Astrocyte (in vitro differentiated cells and primary cell): ENCODE measurements around the gene PADI3. TPM values are rescaled to one million over a fixed set of nuclear protein-coding genes. Genes with fewer than 3 reads are reported as not detected.
"Not testable (repeated sequence)": the region's sequence is repeated elsewhere in the genome, so short reads cannot be mapped to it uniquely, and the experiment has no call there.

Experiments
- DNase-seq: peaks from one replicate; pipeline ENCODE4 v3.0.0-alpha.2; 2010; ENCODE audit warnings: low read depth
- FAIRE-seq: peaks from 2 replicates; lab custom pipeline; 2011; peaks lifted over from hg19 to GRCh38; lab: Jason Lieb, UNC
- H2AFZ ChIP-seq: 2 replicates; pipeline ENCODE4 v1.6.0; 2012; ENCODE audit warnings: low read depth, low read length, inconsistent platforms
- H3K27ac ChIP-seq: 2 replicates; pipeline ENCODE4 v1.5.1; 2011; ENCODE audit warnings: low read depth, low read length, inconsistent platforms
- H3K27me3 ChIP-seq: 2 replicates; pipeline ENCODE4 v1.6.0; 2011; ENCODE audit warnings: low read length, inconsistent platforms; ENCODE audit not compliant: insufficient read depth
- H3K36me3 ChIP-seq: 2 replicates; pipeline ENCODE4 v1.5.1; 2011; ENCODE audit warnings: low read length, inconsistent platforms; ENCODE audit not compliant: insufficient read depth
- H3K4me1 ChIP-seq: 2 replicates; pipeline ENCODE4 v1.5.1; 2011; ENCODE audit warnings: low read length, inconsistent platforms; ENCODE audit not compliant: insufficient read depth
- H3K4me2 ChIP-seq: 2 replicates; pipeline ENCODE4 v1.6.0; 2012; ENCODE audit warnings: low read length, inconsistent platforms
- H3K4me3 ChIP-seq: 2 replicates; pipeline ENCODE4 v1.5.1; 2011; ENCODE audit warnings: low read depth, mild to moderate bottlenecking, low read length, inconsistent platforms; ENCODE audit not compliant: insufficient read depth
- H3K79me2 ChIP-seq: 2 replicates; pipeline ENCODE4 v1.6.0; 2012; ENCODE audit warnings: mild to moderate bottlenecking, low read length, inconsistent platforms; ENCODE audit not compliant: insufficient read depth
- H3K9ac ChIP-seq: 2 replicates; pipeline ENCODE4 v1.6.0; 2012; ENCODE audit warnings: mild to moderate bottlenecking, low read length, inconsistent platforms
- H3K9me3 ChIP-seq: 2 replicates; pipeline ENCODE4 v1.5.1; 2012; ENCODE audit warnings: low read depth, mild to moderate bottlenecking, low read length, inconsistent platforms; ENCODE audit not compliant: insufficient read depth
- H4K20me1 ChIP-seq: 2 replicates; pipeline ENCODE4 v1.6.0; 2012; ENCODE audit warnings: low read length, inconsistent platforms; ENCODE audit not compliant: insufficient read depth
- H3K27ac Mint-ChIP-seq: one replicate; pipeline ENCODE4 v1.8.0; 2021; ENCODE audit warnings: mild to moderate bottlenecking, mixed read lengths; ENCODE audit not compliant: unreplicated experiment
- H3K27me3 Mint-ChIP-seq: one replicate; pipeline ENCODE4 v1.8.0; 2021; ENCODE audit warnings: low read depth, mixed read lengths; ENCODE audit not compliant: unreplicated experiment
- H3K36me3 Mint-ChIP-seq: one replicate; pipeline ENCODE4 v1.8.0; 2021; ENCODE audit warnings: low read depth, mixed read lengths; ENCODE audit not compliant: unreplicated experiment
- H3K4me1 Mint-ChIP-seq: one replicate; pipeline ENCODE4 v1.8.0; 2021; ENCODE audit warnings: low read depth, mixed read lengths; ENCODE audit not compliant: unreplicated experiment
- H3K4me3 Mint-ChIP-seq: one replicate; pipeline ENCODE4 v1.8.0; 2021; ENCODE audit warnings: mild to moderate bottlenecking, moderate library complexity, mixed read lengths; ENCODE audit not compliant: unreplicated experiment
- H3K9me3 Mint-ChIP-seq: one replicate; pipeline ENCODE4 v1.8.0; 2021; ENCODE audit warnings: mild to moderate bottlenecking, mixed read lengths; ENCODE audit not compliant: unreplicated experiment
- CTCF ChIP-seq: IDR thresholded peaks from 2 replicates; pipeline ENCODE4 v1.5.1; 2011; ENCODE audit warnings: low read depth, mild to moderate bottlenecking, inconsistent platforms, low read length, moderate library complexity; ENCODE audit not compliant: insufficient read depth
- EZH2 ChIP-seq: IDR thresholded peaks from 2 replicates; pipeline ENCODE4 v1.6.1; 2012; ENCODE audit warnings: mild to moderate bottlenecking, low read length, inconsistent platforms; ENCODE audit not compliant: insufficient read depth
- total RNA-seq: library from RNA; stranded (reverse); gene quantifications from 2 replicates; pipeline ENCODE4 v1.2.1, GENCODE V29; 2021

The PADI3 gene
- total RNA-seq, 1 donor from 2014 or later = 0.09 TPM

GRCh38 chr1:17241780-17242074 lies 7.2 kb upstream of the PADI3 start:
- not testable (repeated sequence) for H3K4me3 ChIP-seq, H3K36me3 ChIP-seq, H2AFZ ChIP-seq, H3K4me2 ChIP-seq, H4K20me1 ChIP-seq, H3K79me2 ChIP-seq, H3K27ac Mint-ChIP-seq, H3K4me1 Mint-ChIP-seq, H3K4me3 Mint-ChIP-seq, H3K27ac ChIP-seq, FAIRE-seq, H3K36me3 Mint-ChIP-seq, H3K27me3 ChIP-seq, H3K9me3 Mint-ChIP-seq, H3K9ac ChIP-seq, DNase-seq, H3K9me3 ChIP-seq, H3K4me1 ChIP-seq
- TF ChIP-seq EZH2 = peak; percentile 52
- H3K27me3 Mint-ChIP-seq = peaks cover 22% of the 10 kb centered on the region

GRCh38 chr1:17243274-17243673 lies 5.6 kb upstream of the PADI3 start:
- no peaks in the 10 kb centered on the region for H3K4me1 ChIP-seq
- no peak for FAIRE-seq
- no peaks in the 10 kb centered on the region for H4K20me1 ChIP-seq
- Mint-ChIP-seq H3K27ac (no peak overlapping the region), H3K4me1 (peaks cover 7% of the 10 kb centered on the region), H3K36me3 (no peaks in the 10 kb centered on the region), H3K9me3 (no peaks in the 10 kb centered on the region), H3K4me3 (no peak overlapping the region), H3K27me3 (peaks cover 24% of the 10 kb centered on the region)
- H3K36me3 ChIP-seq = no peaks in the 10 kb centered on the region
- H3K4me3 ChIP-seq = no peak overlapping the region
- H2AFZ ChIP-seq = no peak overlapping the region
- no peak overlapping the region for H3K9ac ChIP-seq
- no peak overlapping the region for H3K27ac ChIP-seq
- TF ChIP-seq CTCF = no peak
- TF ChIP-seq EZH2 = no peak
- H3K4me2 ChIP-seq = no peak overlapping the region
- H3K79me2 ChIP-seq = no peaks in the 10 kb centered on the region
- no peak for DNase-seq
- no peaks in the 10 kb centered on the region for H3K9me3 ChIP-seq
- no peaks in the 10 kb centered on the region for H3K27me3 ChIP-seq

GRCh38 chr1:17244821-17245740 lies 3.8 kb upstream of the PADI3 start:
- Histone ChIP-seq H2AFZ (peak overlapping the region; percentile 47), H3K79me2 (no peaks in the 10 kb centered on the region), H4K20me1 (no peaks in the 10 kb centered on the region), H3K27me3 (no peaks in the 10 kb centered on the region), H3K9me3 (no peaks in the 10 kb centered on the region), H3K27ac (no peak overlapping the region), H3K4me2 (no peak overlapping the region), H3K36me3 (no peaks in the 10 kb centered on the region), H3K9ac (no peak overlapping the region), H3K4me1 (no peaks in the 10 kb centered on the region), H3K4me3 (no peak overlapping the region)
- Mint-ChIP-seq H3K27me3 (peaks cover 17% of the 10 kb centered on the region), H3K36me3 (no peaks in the 10 kb centered on the region), H3K9me3 (no peaks in the 10 kb centered on the region), H3K4me1 (peaks cover 7% of the 10 kb centered on the region), H3K27ac (no peak overlapping the region), H3K4me3 (no peak overlapping the region)
- no peak for TF ChIP-seq EZH2
- TF ChIP-seq CTCF = no peak
- no peak for DNase-seq
- FAIRE-seq = no peak
